Measurements from ENCODE around the gene GGCX. TPM values are rescaled to one million over a fixed set of nuclear protein-coding genes. Genes with fewer than 3 reads are reported as not detected.

Gene GGCX
- total RNA-seq, 2 experiments from 2014 or later: 23.2 to 24.1 TPM

DNA sequence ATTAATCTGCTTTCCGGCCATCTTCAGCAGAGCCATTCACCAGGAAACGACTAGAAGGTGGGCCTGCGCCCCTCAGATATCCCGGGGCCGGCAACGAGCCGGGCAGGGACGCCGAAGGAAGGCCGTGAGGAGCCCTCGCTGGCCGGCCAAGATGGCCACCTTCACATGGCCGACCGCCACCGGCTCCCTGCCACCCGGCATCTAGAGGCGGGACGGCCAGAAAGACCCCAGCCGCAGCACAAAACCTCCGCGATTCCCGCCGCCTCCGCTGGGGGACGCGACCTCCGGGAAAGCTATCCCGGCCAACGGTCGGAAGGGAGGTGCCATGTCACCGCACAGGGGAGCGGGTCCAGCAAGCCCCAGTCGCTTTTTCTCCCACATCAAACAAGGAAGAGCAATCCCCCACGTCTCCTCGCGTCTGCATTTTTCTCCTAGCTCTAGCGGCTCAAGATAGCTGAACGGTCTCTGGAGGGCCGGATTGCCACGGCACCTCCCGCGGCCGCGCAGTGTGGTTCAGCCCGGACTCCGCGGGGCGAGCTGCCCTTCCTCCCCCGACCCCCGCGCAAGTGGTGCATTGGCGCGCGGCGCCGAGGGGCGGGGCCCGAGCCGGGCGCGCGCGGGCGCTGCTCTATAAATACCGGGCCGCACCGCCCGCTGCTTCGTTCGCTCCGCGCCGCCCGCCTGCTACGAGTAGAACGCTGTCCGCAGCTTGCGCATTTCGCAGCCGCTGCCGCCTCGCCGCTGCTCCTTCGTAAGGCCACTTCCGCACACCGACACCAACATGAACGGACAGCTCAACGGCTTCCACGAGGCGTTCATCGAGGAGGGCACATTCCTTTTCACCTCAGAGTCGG, 22.6 kb downstream of the GGCX start, which contains the start of gene MAT2A:
Gene MAT2A, plus strand, starts transcription at position 662 of the 854 bp plus-strand sequence. Its CDS starts 120 bp downstream, at position 782.
- POLR2A ChIA-PET: interaction anchor here (0.5 to 4.6 kb wide), 19 partner anchors 10 to 602 kb away, joined by 3 to 59 read pairs (median 7); partner anchors contain the start of genes ELMOD3, GGCX, PTCD3 and RETSAT
- CTCF ChIA-PET: interaction anchor here (0.6 to 4.3 kb wide), 11 partner anchors 10 to 120 kb away, joined by 3 to 21 read pairs (median 4); partner anchors contain the start of gene SH2D6

DNA sequence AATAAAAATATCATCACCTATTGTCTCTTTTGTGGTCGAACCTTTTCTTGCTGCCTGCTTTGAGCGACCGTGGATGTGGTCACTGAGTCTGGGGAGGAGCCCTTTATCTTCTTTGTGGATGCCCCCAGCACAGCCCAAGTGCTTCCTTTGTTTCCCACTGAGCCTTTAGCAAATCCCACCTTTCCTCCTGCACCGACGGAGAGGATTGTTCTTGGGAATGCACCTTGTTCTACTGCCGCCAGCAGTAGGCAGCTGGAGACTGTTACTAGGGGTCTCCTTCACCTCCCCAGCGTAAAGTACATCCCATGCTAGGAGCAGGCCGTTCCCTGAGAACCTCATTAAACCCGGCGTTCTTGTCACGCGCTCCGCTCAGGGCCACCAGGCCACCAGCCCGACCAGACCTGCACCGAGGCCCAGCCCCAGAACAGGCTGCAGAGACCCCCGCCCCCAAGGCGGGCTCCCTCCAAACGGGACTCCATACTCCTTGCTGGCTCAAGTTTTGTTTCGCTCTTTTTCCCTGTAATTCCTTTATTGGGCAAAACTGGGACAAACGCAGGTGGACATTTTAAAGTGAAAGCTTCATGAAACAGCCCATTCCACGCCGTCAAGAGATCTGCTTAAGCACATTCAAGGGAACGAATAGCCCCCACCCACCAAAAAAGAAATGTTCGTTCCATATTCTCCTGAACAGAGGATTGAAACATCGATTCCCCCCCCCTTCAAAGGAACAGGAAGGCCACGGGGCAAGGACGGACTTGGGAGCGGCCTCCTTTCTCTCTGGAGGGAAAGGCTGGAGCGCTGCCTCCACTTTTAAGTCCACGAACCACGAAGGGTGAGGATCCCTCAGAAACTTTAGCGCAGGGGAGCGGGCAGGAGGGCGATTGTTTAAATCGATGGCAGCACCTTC, 23.4 kb downstream of the GGCX start:
- POLR2A ChIA-PET: interaction anchor here (0.5 to 4.6 kb wide), 10 partner anchors 11 to 219 kb away, joined by 3 to 59 read pairs (median 10); partner anchors contain the start of genes ELMOD3, RETSAT, RNF181 and SH2D6

DNA sequence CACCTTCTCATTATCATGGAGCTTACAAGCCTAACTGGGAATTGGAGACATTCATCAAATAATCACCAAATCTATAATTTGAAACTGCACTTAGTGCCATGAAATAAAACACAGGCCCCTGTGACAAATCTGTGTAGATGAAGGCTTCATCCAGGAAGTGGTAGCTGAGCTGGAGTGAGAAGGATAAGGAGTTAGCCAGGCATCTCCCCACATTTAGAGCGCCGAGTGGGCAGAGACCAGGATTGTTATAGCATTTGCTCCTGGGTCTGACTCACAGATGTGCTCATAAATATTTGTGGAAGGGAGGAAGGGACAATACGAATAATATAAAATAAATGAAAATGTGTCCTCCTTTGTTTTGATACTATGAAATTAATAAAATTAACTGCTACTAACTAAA, 24.8 kb downstream of the GGCX start:
- ChIA-PET CTCF (no interaction called here), POLR2A (interaction anchor here (1.4 kb wide), 1 partner anchor 12 kb away, joined by 3 read pairs; no protein-coding TSS in a partner anchor)

More for the DNA sequence above, 23.4 kb downstream of the GGCX start:
- CTCF ChIA-PET: interaction anchor here (0.6 to 4.3 kb wide), 7 partner anchors 14 to 119 kb away, joined by 3 to 21 read pairs (median 4); partner anchors contain the start of gene SH2D6

DNA sequence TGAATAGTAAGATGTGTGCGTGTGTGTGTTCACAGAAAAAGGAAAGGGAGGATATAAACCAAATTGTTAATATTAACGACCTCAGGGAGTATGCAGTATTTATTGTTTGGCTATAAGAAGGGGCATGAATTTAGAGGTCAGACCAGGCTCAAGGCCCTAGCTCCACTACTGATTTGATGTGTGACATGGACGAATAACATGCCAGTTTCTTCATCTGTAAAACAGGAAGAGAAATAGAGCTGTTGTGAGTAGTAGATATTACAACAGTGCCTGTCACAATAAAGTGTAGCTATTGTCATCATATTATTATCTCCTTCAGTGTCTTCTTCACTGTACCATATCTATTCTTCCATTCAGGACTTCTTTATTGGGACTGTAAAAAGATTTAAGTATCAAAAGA, 26.4 kb downstream of the GGCX start:
- ChIA-PET CTCF (no interaction called here), POLR2A (interaction anchor here (1.4 kb wide), 1 partner anchor 9 kb away, joined by 3 read pairs; no protein-coding TSS in a partner anchor)

DNA sequence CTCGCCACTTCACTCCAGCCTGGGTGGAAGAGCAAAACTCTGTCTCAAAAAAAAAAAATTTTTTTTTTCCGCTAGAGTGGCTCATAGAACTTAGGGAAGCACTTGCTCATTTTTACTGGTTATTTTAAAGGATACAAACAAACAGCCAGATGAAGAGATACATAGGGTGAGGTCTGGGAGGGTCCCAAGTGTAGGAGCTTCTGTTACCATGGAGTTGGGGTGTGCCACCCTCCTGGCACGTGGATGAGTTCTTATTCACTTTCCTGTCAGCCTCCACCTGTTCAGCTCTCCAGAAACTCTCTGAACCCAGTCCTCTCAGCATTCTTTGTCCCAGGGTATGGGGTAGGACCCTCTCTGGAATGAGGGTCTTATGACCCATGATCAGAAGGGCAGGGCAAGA, 27.2 kb downstream of the GGCX start:
- ChIA-PET POLR2A (interaction anchor here (0.7 to 1.4 kb wide), 3 partner anchors 10 to 173 kb away, joined by 3 read pairs; no protein-coding TSS in a partner anchor), CTCF (no interaction called here)

DNA sequence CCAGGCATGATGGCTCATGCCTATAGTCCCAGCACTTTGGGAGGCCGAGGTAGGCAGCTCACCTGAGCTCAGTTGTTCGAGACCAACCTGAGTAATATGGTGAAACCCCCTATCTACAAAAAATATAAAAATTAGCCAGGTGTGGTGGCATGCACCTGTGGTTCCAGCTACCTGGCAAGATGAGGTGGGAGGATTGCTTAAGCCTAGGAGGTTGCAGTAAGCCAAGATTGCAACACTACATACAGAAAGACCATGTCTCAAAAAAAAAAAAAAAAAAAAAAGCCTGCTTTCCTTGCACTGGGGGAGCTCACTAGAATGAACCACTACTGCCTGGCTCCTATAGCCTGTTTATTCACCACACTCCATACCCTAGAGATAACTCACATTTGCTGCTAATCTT, 29.7 kb downstream of the GGCX start:
- POLR2A ChIA-PET: interaction anchor here (0.7 kb wide), 1 partner anchor 80 kb away, joined by 3 read pairs; the partner anchor contains the start of gene C2orf68
- CTCF ChIA-PET: no interaction called here

DNA sequence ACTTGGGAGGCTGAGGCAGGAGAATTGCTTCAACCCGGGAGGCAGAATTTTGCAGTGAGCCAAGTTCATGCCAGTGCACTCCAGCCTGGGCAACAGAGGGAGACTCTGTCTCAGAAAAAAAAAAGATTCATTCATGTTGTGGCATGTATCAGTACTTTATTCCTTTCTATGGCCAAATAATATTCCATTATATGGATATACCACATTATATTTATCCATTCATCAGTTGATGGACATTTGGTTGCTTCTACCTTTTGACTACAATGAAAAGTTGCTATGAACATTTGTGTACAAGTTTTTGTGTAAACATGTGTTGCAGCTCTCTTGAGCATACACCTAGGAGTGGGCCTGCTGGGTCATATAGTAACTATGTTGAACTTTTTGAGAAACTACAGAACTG, 31.5 kb downstream of the GGCX start:
- ChIA-PET POLR2A (interaction anchor here (0.6 kb wide), 1 partner anchor 19 kb away, joined by 3 read pairs; no protein-coding TSS in a partner anchor), CTCF (no interaction called here)

DNA sequence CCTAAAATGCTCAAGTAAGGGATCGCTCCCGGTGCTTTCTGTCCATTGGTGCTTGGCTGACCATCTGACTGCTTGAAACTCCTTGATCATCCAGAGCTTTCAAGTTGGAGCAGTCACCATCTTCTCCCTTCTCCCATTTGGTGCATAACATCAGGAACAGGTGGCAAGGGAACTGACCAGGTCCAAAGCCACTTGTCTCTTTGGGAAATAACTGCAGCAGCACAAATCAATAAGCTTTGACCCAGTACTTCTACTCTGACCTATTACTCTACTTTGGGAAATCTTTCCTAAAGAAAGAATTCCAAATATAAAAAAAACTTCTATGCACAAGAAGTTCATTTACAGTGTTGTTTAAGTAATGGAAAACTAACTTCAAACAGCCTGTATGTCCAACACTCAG, 32.9 kb downstream of the GGCX start:
- ChIA-PET CTCF (interaction anchor here (1.0 kb wide), 1 partner anchor 11 kb away, joined by 4 read pairs; the partner anchor contains the start of gene MAT2A), POLR2A (no interaction called here)

DNA sequence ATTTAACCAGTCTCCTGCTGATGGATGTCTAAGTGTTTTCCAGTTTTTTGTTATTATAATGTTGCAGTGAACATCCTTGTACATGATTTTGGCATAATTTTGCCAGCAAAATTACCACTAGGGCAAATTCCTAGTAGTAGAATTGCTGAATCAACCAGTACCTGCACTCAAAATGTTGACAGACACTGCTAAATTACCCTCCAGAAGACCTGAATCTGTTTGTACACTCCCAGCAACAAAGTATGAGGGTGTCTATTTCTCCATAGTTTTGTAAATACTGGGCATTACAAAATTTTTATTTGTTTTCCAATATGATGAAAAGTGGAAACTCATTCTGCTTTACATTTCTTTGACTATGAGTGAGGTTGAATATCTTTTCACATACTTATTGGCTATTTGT, 33.5 kb downstream of the GGCX start:
- CTCF ChIA-PET: no interaction called here
- POLR2A ChIA-PET: no interaction called here

DNA sequence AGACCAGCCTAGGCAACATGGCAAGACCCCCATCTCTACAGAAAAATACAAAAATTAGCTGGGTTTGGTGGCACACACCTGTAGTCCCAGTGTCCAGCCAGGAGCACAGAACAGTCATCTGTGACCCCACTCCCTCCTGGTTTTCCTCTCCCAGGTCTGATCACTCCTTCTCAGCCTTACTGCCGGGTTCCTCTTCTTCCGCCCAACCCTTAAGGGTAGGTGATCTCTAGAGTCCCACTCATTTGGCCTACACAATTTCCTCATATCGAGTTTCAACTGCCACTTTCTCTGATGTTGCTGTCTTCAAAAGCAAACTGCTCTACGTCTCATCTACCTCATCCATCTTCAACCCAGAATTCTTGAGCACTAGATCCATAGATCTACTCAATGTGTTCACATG, 35.7 kb downstream of the GGCX start:
- ChIA-PET POLR2A (no interaction called here), CTCF (interaction anchor here (1.1 kb wide), 1 partner anchor 61 kb away, joined by 6 read pairs; no protein-coding TSS in a partner anchor)

DNA sequence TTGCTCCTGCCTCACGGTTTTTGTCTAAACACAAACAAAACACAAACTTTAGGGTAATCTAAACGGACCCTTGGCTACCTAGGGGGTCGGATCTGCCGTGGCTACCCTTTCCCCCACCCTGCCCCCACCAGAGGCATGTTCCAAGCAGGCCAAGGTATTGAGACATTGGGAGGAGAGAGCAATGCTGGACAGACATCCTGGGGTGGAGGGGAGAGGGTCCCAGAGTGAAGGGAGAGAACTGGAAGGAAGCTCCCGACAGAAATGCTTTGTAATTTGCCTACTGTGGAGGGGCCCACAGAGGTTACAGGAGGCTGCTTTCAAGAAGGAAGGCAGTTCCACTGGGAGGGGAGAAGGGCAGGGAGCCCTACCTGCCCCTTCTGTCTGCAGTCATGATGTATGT, 36.3 kb downstream of the GGCX start:
- POLR2A ChIA-PET: no interaction called here
- CTCF ChIA-PET: interaction anchor here (0.6 to 1.1 kb wide), 2 partner anchors 61 to 224 kb away, joined by 3 to 6 read pairs; no protein-coding TSS in a partner anchor

DNA sequence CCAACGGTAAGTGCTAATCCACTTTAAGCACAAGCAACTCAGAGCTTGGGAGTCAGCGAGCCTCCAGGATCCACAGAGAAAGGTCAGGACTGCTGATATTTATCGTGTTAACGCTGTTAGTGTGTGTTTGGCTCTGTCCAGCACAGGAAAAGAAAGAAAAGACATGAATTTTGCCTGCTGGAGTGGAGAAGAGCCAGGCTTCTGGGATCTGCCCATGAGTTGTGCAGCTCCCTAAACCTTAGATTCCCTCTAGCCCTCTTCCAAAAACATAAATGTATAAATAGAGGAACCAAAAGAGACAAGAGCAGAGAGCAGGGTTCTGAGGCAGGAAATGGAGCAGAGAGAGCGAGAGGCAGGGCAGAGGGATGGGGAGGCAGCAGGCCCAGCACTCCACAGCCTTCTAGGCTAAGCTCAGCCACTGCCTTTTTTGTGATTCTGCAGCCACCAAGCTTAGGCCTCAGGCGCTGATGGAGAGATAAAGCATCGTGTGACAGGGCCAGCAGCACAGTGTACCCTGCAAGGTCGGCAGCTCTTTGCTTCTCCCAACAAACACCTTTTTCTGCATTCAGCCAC, 36.9 kb downstream of the GGCX start:
- ChIA-PET POLR2A (no interaction called here), CTCF (interaction anchor here (0.6 to 1.4 kb wide), 4 partner anchors 11 to 224 kb away, joined by 3 to 6 read pairs (median 4); no protein-coding TSS in a partner anchor)

DNA sequence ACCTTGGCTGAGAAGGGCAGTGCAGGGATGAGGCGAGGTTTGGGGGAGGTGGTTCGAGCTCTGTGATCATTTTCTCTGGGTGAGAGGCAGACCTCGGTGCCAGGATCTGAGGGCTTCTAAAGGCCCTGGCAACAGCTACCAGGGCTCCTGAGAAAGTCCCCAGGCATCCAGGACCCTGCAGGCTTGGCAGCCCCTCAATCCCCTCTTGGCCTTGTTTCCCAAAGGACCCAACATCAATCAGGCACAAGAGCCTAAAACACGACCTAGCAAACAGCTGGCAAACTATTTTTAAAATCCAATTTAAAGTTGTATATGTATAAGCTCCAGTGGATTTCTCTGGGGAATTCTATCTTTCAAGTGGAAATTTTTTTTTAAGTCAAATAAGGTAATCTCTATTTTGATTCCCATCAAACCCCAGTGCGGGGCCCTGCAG, 37.4 kb downstream of the GGCX start:
- ChIA-PET CTCF (interaction anchor here (0.8 to 1.4 kb wide), 2 partner anchors 12 to 13 kb away, joined by 3 to 4 read pairs; no protein-coding TSS in a partner anchor), POLR2A (no interaction called here)

DNA sequence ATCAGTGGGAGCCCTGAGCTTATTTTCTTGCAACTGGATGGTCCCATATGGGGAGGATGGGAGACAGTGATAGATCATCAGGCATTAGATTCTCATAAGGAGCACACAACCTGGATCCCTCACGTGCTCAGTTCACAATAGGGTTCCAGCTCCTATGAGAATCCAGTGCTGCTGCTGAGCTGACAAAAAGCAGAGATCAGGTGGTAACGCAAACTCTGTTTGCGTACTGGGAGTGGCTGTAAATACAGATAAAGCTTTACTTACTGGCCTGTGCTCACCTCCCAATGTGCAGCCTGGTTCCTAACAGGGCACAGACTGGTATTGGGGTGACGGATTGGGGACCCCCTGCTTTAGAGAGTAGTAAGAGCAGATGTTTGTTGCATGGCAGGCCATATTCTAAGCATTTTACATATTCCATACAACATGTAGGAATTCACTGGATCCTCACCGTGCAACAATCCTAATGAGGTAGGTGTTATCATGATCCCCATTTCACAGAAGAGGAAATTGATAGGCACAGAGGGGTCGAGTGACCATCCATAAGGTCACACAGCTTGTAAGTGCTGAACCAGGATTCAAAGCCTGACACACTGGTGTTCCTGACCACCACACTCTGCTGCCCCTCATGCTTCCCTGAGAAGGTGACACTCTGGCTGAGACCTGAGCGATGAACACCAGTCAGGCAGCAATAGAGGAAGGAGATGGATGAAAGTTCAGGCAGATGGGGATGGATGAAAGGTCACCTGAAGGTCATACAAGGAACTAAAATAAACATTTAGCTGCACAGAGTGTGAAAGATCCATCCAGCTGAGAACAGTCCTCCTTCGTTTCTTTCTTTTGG, 38.0 kb downstream of the GGCX start:
- ChIA-PET CTCF (interaction anchor here (0.8 to 1.4 kb wide), 2 partner anchors 12 to 14 kb away, joined by 3 to 4 read pairs; no protein-coding TSS in a partner anchor), POLR2A (no interaction called here)

DNA sequence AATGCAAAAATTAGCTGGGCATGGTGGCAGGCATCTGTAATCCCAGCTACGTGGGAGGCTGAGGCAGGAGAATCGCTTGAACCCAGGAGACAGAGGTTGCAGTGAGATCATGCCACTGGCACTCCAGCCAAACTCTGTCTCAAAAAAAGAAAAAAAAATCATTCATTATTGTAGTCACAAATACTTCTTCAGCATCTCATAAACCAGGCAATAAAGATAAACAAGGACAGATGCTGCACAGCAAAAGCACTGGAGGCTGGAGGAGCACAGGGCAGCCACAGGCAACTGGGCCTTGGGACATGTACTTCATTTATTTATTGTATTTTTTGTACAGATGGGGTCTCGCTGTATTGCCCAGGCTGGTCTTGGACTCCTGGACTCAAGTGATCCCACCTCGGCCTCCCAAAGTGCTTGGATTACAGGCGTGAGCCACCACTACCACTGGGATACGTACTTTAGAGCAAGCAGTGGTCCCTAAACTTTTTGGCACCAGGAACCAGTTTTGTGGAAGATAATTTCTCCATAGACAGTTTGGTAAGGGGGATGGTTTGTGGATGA, 39.1 kb downstream of the GGCX start:
- CTCF ChIA-PET: no interaction called here
- POLR2A ChIA-PET: no interaction called here

DNA sequence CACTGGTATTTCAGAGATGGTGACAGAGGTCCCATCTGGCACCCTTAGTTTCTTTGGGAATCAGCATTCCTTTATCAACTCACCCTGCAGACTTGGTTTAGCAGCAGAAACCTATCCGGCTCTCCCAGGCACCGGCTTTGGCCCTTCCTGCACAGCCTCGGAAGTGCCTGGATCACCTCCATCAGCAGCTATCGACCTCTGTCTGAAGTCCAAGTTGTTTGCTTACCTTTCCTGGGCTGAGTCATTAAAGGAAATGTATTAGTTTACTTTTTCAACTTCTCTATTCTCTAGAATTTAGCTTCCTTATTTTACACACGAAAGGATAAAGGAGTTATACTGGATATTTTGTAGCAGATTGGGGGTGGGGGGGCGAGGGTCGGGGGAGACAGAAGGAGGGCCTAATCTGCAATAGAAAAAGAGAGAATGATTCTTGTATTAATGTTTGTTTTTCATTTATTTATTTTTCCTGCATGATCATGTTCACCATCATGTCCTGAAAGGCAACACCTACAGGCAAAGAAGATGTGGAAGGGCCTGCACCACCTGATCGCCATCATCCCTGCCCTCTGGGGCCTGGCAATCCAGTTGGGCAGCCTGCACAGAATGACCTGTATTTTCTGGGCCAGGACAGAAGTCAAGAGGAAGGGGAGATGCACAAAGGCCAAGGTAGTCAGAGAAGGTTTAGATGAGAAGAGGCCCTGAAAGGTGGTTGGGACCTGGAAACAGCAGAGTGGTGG, 44.5 kb downstream of the GGCX start:
- POLR2A ChIA-PET: no interaction called here
- CTCF ChIA-PET: no interaction called here

DNA sequence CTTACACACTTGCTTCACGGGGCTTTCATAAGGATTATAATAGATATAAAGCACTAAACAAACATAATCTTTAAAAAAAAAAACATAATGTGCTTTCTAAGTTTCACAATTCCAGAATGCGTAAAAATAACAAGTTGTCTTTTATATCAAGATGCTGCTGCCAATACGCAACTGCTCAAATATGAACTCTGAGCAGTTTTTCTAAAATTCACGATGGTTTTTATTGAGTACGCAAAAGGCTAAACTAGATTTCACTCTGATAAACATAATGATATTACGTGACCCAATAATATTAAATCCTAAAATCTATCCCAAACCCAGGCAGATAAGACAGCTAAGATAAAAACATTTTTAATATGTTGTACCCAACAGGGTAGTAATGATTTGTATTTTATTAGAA, 47.0 kb downstream of the GGCX start:
- POLR2A ChIA-PET: no interaction called here
- CTCF ChIA-PET: interaction anchor here (0.6 kb wide), 1 partner anchor 128 kb away, joined by 3 read pairs; no protein-coding TSS in a partner anchor

Measured in activated CD8-positive, alpha-beta memory T cell treated with anti-CD3 and anti-CD28 coated beads for 36 hours (primary cell).